Measurements from ENCODE around the gene LMF1.

Gene LMF1

GRCh38 chr16:833411-833810 is 137.4 kb downstream of the LMF1 start:
- H3K27ac ChIP-seq = no peak overlapping the region
- TF ChIP-seq CTCF (IDR thresholded peaks at IDR 0.05) = no peak

- H3K27ac ChIP-seq = no peak overlapping the region
- no peak for TF ChIP-seq ZFX (IDR thresholded peaks at IDR 0.05; ENCODE audit: borderline replicate concordance)
- no peak for TF ChIP-seq CTCF (IDR thresholded peaks at IDR 0.05)
Observed at GRCh38 chr16:832652-833336, 138.0 kb downstream of the LMF1 start.

- TF ChIP-seq CTCF (IDR thresholded peaks at IDR 0.05) (no peak), ZFX (IDR thresholded peaks at IDR 0.05; ENCODE audit: borderline replicate concordance) (no peak)
- no peak overlapping the region for H3K27ac ChIP-seq
Observed at GRCh38 chr16:831571-832413, 139.0 kb downstream of the LMF1 start.

GRCh38 chr16:830871-831570 is 139.8 kb downstream of the LMF1 start:
- TF ChIP-seq CTCF (IDR thresholded peaks at IDR 0.05) = no peak
- TF ChIP-seq ZFX (IDR thresholded peaks at IDR 0.05; ENCODE audit: borderline replicate concordance) = no peak
- H3K27ac ChIP-seq = no peak overlapping the region

- TF ChIP-seq CTCF (IDR thresholded peaks at IDR 0.05) (no peak), ZFX (IDR thresholded peaks at IDR 0.05; ENCODE audit: borderline replicate concordance) (no peak)
Observed at GRCh38 chr16:830107-830870, 140.5 kb downstream of the LMF1 start.

GRCh38 chr16:828891-829290 is 141.9 kb downstream of the LMF1 start:
- TF ChIP-seq CTCF (IDR thresholded peaks at IDR 0.05) = no peak
- TF ChIP-seq ZFX (IDR thresholded peaks at IDR 0.05; ENCODE audit: borderline replicate concordance) = no peak

More at GRCh38 chr16:830107-830870, 140.5 kb downstream of the LMF1 start:
- H3K27ac ChIP-seq = no peak overlapping the region

More at GRCh38 chr16:828891-829290, 141.9 kb downstream of the LMF1 start:
- H3K27ac ChIP-seq = no peak overlapping the region
